Measurements from ENCODE around the gene B4GALT2.

The B4GALT2 gene

GRCh38 chr1:44037154-44037553 is 58.1 kb downstream of the B4GALT2 start:
- DNase-seq (ENCODE audit: low read depth, low spot score): no peak
- no peak overlapping the region for H3K27ac ChIP-seq

GRCh38 chr1:44038876-44039657 is 60.1 kb downstream of the B4GALT2 start:
- DNase-seq (ENCODE audit: low read depth, low spot score): no peak
- H3K27ac ChIP-seq: peak overlapping the region; percentile 43

DNA sequence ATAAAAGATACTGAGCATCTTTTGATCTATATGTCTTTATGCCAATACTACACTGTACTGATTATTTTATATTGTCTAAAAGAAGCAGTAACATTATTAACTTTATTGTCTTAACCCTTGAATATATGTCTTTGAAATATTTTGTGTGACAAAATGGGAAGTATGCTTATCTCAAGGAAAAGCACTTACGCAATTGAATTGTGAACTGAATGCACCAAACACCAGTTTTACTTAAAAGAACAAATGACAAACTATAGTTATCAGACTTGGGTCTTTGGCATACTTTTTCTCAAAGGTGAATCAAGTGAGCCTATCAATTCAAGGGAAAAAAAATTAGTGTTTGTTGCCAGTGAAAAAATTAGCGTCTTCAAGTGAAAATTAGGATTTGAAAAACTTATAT is 61.4 kb downstream of the B4GALT2 start:
- no peak for DNase-seq (ENCODE audit: low read depth, low spot score)
- H3K27ac ChIP-seq: no peak overlapping the region

Measured in epithelial cell of prostate (primary cell).